BJ (cell line): ENCODE results near the gene TP73. TPM values are rescaled to one million over a fixed set of nuclear protein-coding genes. Genes with fewer than 3 reads are reported as not detected.

ENCODE experiments used
- CTCF ChIA-PET: fragments of 350-600 bp; formaldehyde crosslinking; extraction: SDS; loops from one replicate; lab custom pipeline; 2021; ENCODE audit warnings: antibody characterized with exemption, inconsistent platforms; lab: Yijun Ruan, JAX
- POLR2A ChIA-PET: fragments of 300-600 bp; sonication (Branson Sonifier 250); formaldehyde crosslinking; extraction: SDS; loops from one replicate; lab custom pipeline; 2021; ENCODE audit warnings: antibody characterized with exemption; lab: Charles Lee
- DNase-seq: peaks from one replicate; pipeline ENCODE4 v3.0.0-alpha.2; 2011; ENCODE audit warnings: low read depth
- H3K27me3 ChIP-seq: 2 replicates; pipeline ENCODE4 v1.6.0; 2011; ENCODE audit warnings: low read length; ENCODE audit not compliant: control insufficient read depth, insufficient read depth
- H3K36me3 ChIP-seq: 2 replicates; pipeline ENCODE4 v1.5.1; 2011; ENCODE audit warnings: low read length; ENCODE audit not compliant: control insufficient read depth, insufficient read depth
- H3K4me3 ChIP-seq: 2 replicates; pipeline ENCODE4 v1.5.1; 2011; ENCODE audit warnings: low read depth, mild to moderate bottlenecking, control low read depth, low read length
- polyA plus RNA-seq: library from polyadenylated mRNA; depleted of rRNA; stranded (reverse); fragments of >200 nt; gene quantifications from 2 replicates; pipeline ENCODE4 v1.2.3, GENCODE V29; 2011
- TF ChIP-seq, protein P1 (sequence below): IDR thresholded peaks from 2 replicates; pipeline ENCODE4 v1.5.1; 2011; ENCODE audit warnings: low read depth, mild to moderate bottlenecking, control low read depth, inconsistent platforms, low read length, moderate library complexity; ENCODE audit not compliant: insufficient read depth

The TP73 gene
- polyA plus RNA-seq, 1 experiment, result not detected

DNA sequence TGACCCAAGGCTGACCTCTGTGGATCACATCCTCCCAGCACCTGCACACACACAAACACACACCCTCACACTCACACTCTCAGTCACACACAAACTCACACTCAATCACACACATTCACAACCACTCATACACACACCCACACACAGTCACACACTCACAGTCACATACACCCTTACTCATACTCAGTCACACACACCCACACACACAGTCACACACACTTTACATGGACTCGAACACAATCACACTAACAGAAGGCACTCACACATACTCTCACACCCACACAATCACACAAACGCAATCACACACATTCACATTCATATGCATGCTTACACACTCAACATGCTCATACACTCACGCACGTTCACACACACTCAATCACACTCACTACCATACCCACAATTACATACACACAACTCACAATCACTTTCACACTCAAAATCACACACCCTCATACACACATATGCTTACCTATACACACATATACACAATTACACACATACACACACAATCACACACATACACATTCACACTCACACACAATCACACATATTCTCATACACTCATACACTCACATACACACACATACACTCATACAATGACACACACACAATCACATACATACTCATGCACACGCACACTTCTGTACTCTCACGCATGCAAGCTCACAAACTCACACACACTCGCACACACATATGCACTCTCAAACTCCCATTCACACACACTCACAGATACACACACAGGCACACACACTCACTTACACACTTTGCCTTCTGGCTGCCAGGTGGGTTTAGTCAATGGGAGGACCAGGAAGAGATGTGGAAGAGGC, 47.1 kb upstream of the TP73 start:
- CTCF ChIA-PET, result no interaction called here
- POLR2A ChIA-PET, result no interaction called here
- peaks cover 8% of the 10 kb centered on the region for H3K27me3 ChIP-seq
- H3K36me3 ChIP-seq, result no peaks in the 10 kb centered on the region
- no peak for DNase-seq
- H3K4me3 ChIP-seq, result no peak overlapping the region
- TF ChIP-seq, protein P1, sequence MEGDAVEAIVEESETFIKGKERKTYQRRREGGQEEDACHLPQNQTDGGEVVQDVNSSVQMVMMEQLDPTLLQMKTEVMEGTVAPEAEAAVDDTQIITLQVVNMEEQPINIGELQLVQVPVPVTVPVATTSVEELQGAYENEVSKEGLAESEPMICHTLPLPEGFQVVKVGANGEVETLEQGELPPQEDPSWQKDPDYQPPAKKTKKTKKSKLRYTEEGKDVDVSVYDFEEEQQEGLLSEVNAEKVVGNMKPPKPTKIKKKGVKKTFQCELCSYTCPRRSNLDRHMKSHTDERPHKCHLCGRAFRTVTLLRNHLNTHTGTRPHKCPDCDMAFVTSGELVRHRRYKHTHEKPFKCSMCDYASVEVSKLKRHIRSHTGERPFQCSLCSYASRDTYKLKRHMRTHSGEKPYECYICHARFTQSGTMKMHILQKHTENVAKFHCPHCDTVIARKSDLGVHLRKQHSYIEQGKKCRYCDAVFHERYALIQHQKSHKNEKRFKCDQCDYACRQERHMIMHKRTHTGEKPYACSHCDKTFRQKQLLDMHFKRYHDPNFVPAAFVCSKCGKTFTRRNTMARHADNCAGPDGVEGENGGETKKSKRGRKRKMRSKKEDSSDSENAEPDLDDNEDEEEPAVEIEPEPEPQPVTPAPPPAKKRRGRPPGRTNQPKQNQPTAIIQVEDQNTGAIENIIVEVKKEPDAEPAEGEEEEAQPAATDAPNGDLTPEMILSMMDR, result no peak

DNA sequence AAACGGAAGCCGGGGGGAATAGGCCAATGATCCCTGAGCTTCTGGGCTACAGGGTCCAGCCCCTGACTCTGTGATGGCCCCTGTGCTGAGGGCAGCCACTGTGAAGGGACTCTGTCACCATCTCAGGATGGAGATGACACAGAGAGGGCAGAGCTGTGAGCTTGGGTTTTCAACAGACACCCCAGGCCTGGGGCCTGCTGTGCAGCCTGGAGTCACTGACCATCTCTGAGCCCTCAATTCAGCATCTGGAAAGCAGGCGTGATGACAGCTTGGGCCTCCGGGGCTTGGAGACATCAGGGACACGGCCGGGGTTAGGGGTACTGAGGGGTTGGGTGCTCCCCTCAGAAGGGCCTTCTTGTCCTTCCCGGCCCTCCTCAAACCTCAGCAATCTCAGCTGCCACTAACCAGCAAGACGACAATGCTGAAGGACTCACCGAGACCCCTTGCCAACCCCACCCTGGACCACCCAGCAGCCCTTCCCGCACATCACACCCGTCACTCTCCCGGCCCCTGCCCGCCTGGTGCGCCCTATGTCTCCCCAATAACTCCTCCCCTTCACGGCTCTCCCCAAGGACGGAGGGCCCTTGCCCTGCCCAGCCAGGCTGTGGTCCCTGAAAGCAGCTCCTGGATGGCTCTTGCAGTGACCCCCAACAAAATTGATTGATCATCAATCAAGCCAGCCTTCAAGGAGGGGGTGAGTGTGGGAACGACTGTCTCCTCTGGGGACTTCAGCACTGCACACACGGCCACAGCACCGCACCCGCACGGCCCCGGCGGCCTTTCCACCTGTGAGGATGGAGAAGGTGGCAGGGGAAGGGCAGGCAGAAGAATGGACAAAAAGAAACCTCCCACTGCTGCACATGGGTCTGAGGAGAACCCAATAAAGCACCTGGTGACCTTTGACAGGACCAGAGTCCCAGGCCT, 45.3 kb upstream of the TP73 start:
- TF ChIP-seq, protein P1, result no peak

DNA sequence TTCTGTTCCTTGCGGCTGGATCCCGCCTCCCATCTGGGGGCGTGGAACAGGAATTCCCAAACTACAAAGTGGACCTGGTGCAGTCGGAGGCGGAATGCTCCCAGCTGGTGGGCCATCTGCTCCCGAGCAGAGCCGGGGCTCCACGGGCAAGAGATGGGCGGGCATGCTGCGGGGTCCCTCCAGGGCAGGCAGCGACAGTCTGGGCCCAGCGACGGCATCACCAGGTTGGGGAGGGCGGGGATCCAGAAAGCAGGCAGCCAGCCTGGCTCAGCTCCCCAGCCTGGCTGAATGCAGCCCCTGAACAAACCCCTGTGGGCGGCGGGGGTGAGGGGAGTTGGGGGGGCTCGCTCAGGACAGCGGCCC, 44.6 kb upstream of the TP73 start:
- DNase-seq, result no peak
- ChIA-PET POLR2A (interaction anchor here (0.6 kb wide), 1 partner anchor 18 kb away, joined by 22 read pairs; no protein-coding TSS in a partner anchor), CTCF (interaction anchor here (0.6 to 4.2 kb wide), 3 partner anchors 11 to 38 kb away, joined by 3 to 17 read pairs (median 3); no protein-coding TSS in a partner anchor)
- H3K27me3 ChIP-seq, result peaks cover 11% of the 10 kb centered on the region
- no peaks in the 10 kb centered on the region for H3K36me3 ChIP-seq
- TF ChIP-seq, protein P1, result no peak
- no peak overlapping the region for H3K4me3 ChIP-seq

More for the DNA sequence above, 45.3 kb upstream of the TP73 start:
- Histone ChIP-seq H3K36me3 (no peaks in the 10 kb centered on the region), H3K4me3 (no peak overlapping the region), H3K27me3 (peaks cover 11% of the 10 kb centered on the region)
- CTCF ChIA-PET, result interaction anchor here (0.8 to 4.2 kb wide), 4 partner anchors 12 to 154 kb away, joined by 3 to 17 read pairs (median 6); no protein-coding TSS in a partner anchor
- no peak for DNase-seq
- POLR2A ChIA-PET, result interaction anchor here (0.6 kb wide), 1 partner anchor 19 kb away, joined by 22 read pairs; no protein-coding TSS in a partner anchor

DNA sequence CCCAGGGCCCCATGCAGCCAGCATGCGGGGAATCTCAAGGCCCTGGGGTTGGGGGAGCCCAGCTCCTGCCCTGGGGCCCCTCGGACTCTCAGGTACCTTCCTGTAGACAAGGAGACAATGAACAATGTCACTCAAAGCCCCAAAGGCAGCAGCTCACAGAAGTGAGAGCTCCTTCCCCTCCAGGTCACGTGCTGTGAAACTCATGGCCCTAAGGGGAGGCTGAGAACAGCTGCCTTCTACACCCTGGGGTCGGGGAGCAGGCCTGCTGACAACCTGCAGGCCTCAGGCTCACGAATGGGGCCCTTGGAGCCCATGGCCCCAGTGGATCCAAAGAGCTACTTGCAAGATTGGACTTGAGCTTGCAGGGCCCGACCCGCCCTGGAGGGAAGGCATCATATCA, 44.2 kb upstream of the TP73 start:
- Histone ChIP-seq H3K27me3 (peaks cover 11% of the 10 kb centered on the region), H3K36me3 (no peaks in the 10 kb centered on the region), H3K4me3 (no peak overlapping the region)
- ChIA-PET CTCF (interaction anchor here (0.6 to 4.2 kb wide), 4 partner anchors 11 to 38 kb away, joined by 3 to 17 read pairs (median 4); no protein-coding TSS in a partner anchor), POLR2A (no interaction called here)
- TF ChIP-seq, protein P1, result no peak
- no peak for DNase-seq
